ENCODE results near the gene POLR2M. TPM values are rescaled to one million over a fixed set of nuclear protein-coding genes. Genes with fewer than 3 reads are reported as not detected.

The POLR2M gene
- total and polyA plus RNA-seq, 4 donors: 7.8 to 230 (median 43.6) TPM

- Histone ChIP-seq H3K27ac (ENCODE audit: low read depth in 1 of 2, low read length in 2 of 2) (no peak overlapping the region), H3K9ac (ENCODE audit: low read depth in 1 of 2, low read length in 2 of 2) (no peak overlapping the region), H3K9me3 (ENCODE audit: control insufficient read depth in 4 of 4, low read length in 3 of 4) (no peaks in the 10 kb centered on the region), H3K36me3 (ENCODE audit: control insufficient read depth in 4 of 4, insufficient read depth in 3 of 4, low read depth in 1 of 4, low read length in 3 of 4) (no peaks in the 10 kb centered on the region), H3K4me3 (ENCODE audit: low read depth in 1 of 3, low read length in 3 of 3) (no peak overlapping the region), H3K4me1 (ENCODE audit: control insufficient read depth in 4 of 4, insufficient read depth in 4 of 4, low read length in 3 of 4) (peaks cover 2 to 24% (median 7%) of the 10 kb centered on the region in 4 donors), H3K27me3 (ENCODE audit: control insufficient read depth in 4 of 4, insufficient read depth in 4 of 4, low read length in 3 of 4) (no peaks in the 10 kb centered on the region)
- 96% methylated on average over 2 of the region's 2 CpGs for WGBS
- no peak for DNase-seq (ENCODE audit: low spot score)
- TF ChIP-seq HNF4G (IDR thresholded peaks at IDR 0.05): no peak
- no peak for TF ChIP-seq YY1 (IDR thresholded peaks at IDR 0.05)
- no peak for TF ChIP-seq REST (IDR thresholded peaks at IDR 0.05)
- no peak for TF ChIP-seq NR2F2 (IDR thresholded peaks at IDR 0.05)
- no peak for TF ChIP-seq TAF1 (conservative IDR thresholded peaks at IDR 0.05)
- no peak for TF ChIP-seq FOXA1 (IDR thresholded peaks at IDR 0.05)
- no peak for TF ChIP-seq CTCF (IDR thresholded peaks at IDR 0.05; ENCODE audit: low read depth, low read length, missing input control)
- no peak for TF ChIP-seq ATF3 (IDR thresholded peaks at IDR 0.05)
- no peak for TF ChIP-seq JUND (IDR thresholded peaks at IDR 0.05)
- TF ChIP-seq MAX (IDR thresholded peaks at IDR 0.05): no peak
- no peak for TF ChIP-seq ZBTB33 (IDR thresholded peaks at IDR 0.05)
- no peak for TF ChIP-seq HNF4A (conservative IDR thresholded peaks at IDR 0.05)
- TF ChIP-seq RAD21 (IDR thresholded peaks at IDR 0.05): no peak
- TF ChIP-seq SP1 (IDR thresholded peaks at IDR 0.05): no peak
- no peak for TF ChIP-seq EGR1 (IDR thresholded peaks at IDR 0.05; ENCODE audit: low read depth in 2 of 2)
Measured at GRCh38 chr15:57663262-57663661, 43.3 kb upstream of the POLR2M start.

GRCh38 chr15:57665194-57665593, 41.3 kb upstream of the POLR2M start:
- Histone ChIP-seq H3K9ac (ENCODE audit: low read depth in 1 of 2, low read length in 2 of 2) (no peak overlapping the region), H3K4me3 (ENCODE audit: low read depth in 1 of 3, low read length in 3 of 3) (no peak overlapping the region), H3K4me1 (ENCODE audit: control insufficient read depth in 4 of 4, insufficient read depth in 4 of 4, low read length in 3 of 4) (peaks cover 2 to 24% (median 7%) of the 10 kb centered on the region in 4 donors), H3K9me3 (ENCODE audit: control insufficient read depth in 4 of 4, low read length in 3 of 4) (no peaks in the 10 kb centered on the region), H3K36me3 (ENCODE audit: control insufficient read depth in 4 of 4, insufficient read depth in 3 of 4, low read depth in 1 of 4, low read length in 3 of 4) (no peaks in the 10 kb centered on the region), H3K27ac (ENCODE audit: low read depth in 1 of 2, low read length in 2 of 2) (no peak overlapping the region), H3K27me3 (ENCODE audit: control insufficient read depth in 4 of 4, insufficient read depth in 4 of 4, low read length in 3 of 4) (no peaks in the 10 kb centered on the region)
- WGBS: 81% methylated on average over 2 of the region's 2 CpGs
- no peak for DNase-seq (ENCODE audit: low spot score)
- TF ChIP-seq ZBTB33 (IDR thresholded peaks at IDR 0.05): no peak
- TF ChIP-seq GABPA (IDR thresholded peaks at IDR 0.05 in 1 of 2, conservative IDR thresholded peaks at IDR 0.05 in 1 of 2): no peak
